Naive thymus-derived CD4-positive, alpha-beta T cell (primary cell): ENCODE data around the gene CTDSP2. TPM values are rescaled to one million over a fixed set of nuclear protein-coding genes. Genes with fewer than 3 reads are reported as not detected.

ENCODE experiments used
- ATAC-seq: fragments of 150-1000 bp; cut with Tn5 transposase; 2 replicates; pipeline ENCODE4 v1.10.0; 2021; ENCODE audit warnings: mild to moderate bottlenecking, moderate library complexity
- CTCF ChIA-PET: fragments of 350-600 bp; sonication (Branson Sonifier 250); formaldehyde crosslinking; loops from one replicate; lab custom pipeline; 2021; ENCODE audit warnings: antibody characterized with exemption; lab: Charles Lee
- POLR2A ChIA-PET: fragments of 350-600 bp; sonication (Branson Sonifier 250); formaldehyde crosslinking; loops from one replicate; lab custom pipeline; 2021; ENCODE audit warnings: antibody characterized with exemption, inconsistent platforms; lab: Charles Lee
- DNase-seq, 9 donors: peaks; one replicate each; pipeline versions ENCODE4 v3.0.0 to v3.0.0-alpha.2; 2020 to 2022; ENCODE audit warnings: mixed read lengths in 1 of 9
- H3K27ac ChIP-seq: one replicate; pipeline ENCODE4 v1.7.0; 2013; ENCODE audit warnings: mild to moderate bottlenecking, low read depth, low read length, moderate library complexity
- H3K27me3 ChIP-seq, 2 donors: one replicate each; pipeline ENCODE4 v1.7.0; 2013; ENCODE audit warnings: low read length in 2 of 2, mild to moderate bottlenecking in 2 of 2, moderate library complexity in 2 of 2; ENCODE audit not compliant: control insufficient read depth in 2 of 2, insufficient read depth in 2 of 2
- H3K36me3 ChIP-seq, 3 experiments: 1 replicate in 2 of 3; 2 replicates in 1 of 3; pipeline ENCODE4 v1.7.0; 2013; ENCODE audit warnings: low read length in 3 of 3, mild to moderate bottlenecking in 3 of 3, moderate library complexity in 1 of 3; ENCODE audit not compliant: insufficient read depth in 3 of 3, control insufficient read depth in 2 of 3
- H3K4me1 ChIP-seq, 2 donors: one replicate each; pipeline ENCODE4 v1.7.0; 2013; ENCODE audit warnings: low read length in 2 of 2, mild to moderate bottlenecking in 2 of 2, moderate library complexity in 1 of 2; ENCODE audit not compliant: control insufficient read depth in 2 of 2, insufficient read depth in 2 of 2
- H3K4me3 ChIP-seq: 2 replicates; pipeline ENCODE4 v1.7.0; 2013; ENCODE audit warnings: mild to moderate bottlenecking, low read length
- H3K9me3 ChIP-seq, 3 experiments: 1 replicate in 2 of 3; 2 replicates in 1 of 3; pipeline ENCODE4 v1.7.0; 2013; ENCODE audit warnings: low read length in 3 of 3; ENCODE audit not compliant: control insufficient read depth in 2 of 3
- H3K27ac Mint-ChIP-seq, 9 donors: one replicate each; pipeline ENCODE4 v1.8.0; 2020 to 2022; ENCODE audit warnings: mixed read lengths in 9 of 9, mild to moderate bottlenecking in 8 of 9, moderate library complexity in 5 of 9, inconsistent platforms in 2 of 9
- H3K27me3 Mint-ChIP-seq, 5 donors: one replicate each; pipeline ENCODE4 v1.8.0; 2021 to 2022; ENCODE audit warnings: mixed read lengths in 5 of 5, mild to moderate bottlenecking in 1 of 5
- H3K36me3 Mint-ChIP-seq, 5 donors: one replicate each; pipeline ENCODE4 v1.8.0; 2020 to 2022; ENCODE audit warnings: mixed read lengths in 5 of 5, mild to moderate bottlenecking in 3 of 5, inconsistent platforms in 1 of 5
- H3K4me1 Mint-ChIP-seq, 7 donors: one replicate each; pipeline ENCODE4 v1.8.0; 2020 to 2022; ENCODE audit warnings: mixed read lengths in 7 of 7, mild to moderate bottlenecking in 3 of 7, inconsistent platforms in 1 of 7
- H3K4me3 Mint-ChIP-seq, 10 donors: one replicate each; pipeline ENCODE4 v1.8.0; 2020 to 2022; ENCODE audit warnings: mild to moderate bottlenecking in 10 of 10, mixed read lengths in 10 of 10, moderate library complexity in 6 of 10, inconsistent platforms in 2 of 10
- H3K9me3 Mint-ChIP-seq, 11 donors: one replicate each; pipeline ENCODE4 v1.8.0; 2020 to 2022; ENCODE audit warnings: mixed read lengths in 11 of 11, mild to moderate bottlenecking in 4 of 11, inconsistent platforms in 1 of 11, moderate library complexity in 1 of 11
- intact Hi-C, 2 donors: fragments of 100-400 bp; cut with micrococcal nuclease; formaldehyde crosslinking; loops; one replicate each; pipeline ENCODE4 v1.15.1; 2023
- polyA plus RNA-seq, 2 donors: library from polyadenylated mRNA; unstranded; fragments of 300-500 nt; fragmentation: Illumina TruSeq; gene quantifications; one replicate each; pipeline ENCODE4 v1.2.3, GENCODE V29; 2021
- total RNA-seq, 6 experiments: library from RNA in 5 of 6; stranded (reverse) in 5 of 6; gene quantifications; 1 replicate in 5 of 6; 2 replicates in 1 of 6; pipeline ENCODE4 v1.2.3 and lab custom pipeline; 2021 to 2026

CTDSP2 gene
- total and polyA plus RNA-seq, 7 experiments from 2014 or later: 86.9 to 295 (median 130) TPM

- intact Hi-C loops: no loop called here
- H3K27me3 Mint-ChIP-seq: peaks cover 0 to 2% (median 0%) of the 10 kb centered on the region in 5 donors
- DNase-seq (no peak), ATAC-seq (peak; percentile 41)
- Histone ChIP-seq H3K4me3 (no peak overlapping the region), H3K4me1 (no peaks in the 10 kb centered on the region), H3K36me3 (no peaks in the 10 kb centered on the region), H3K27me3 (no peaks in the 10 kb centered on the region), H3K9me3 (no peaks in the 10 kb centered on the region), H3K27ac (no peak overlapping the region)
- POLR2A ChIA-PET: interaction anchor here (1.1 kb wide), 1 partner anchor 24 kb away, joined by 3 read pairs; no protein-coding TSS in a partner anchor
- H3K36me3 Mint-ChIP-seq: no peaks in the 10 kb centered on the region
- peaks cover 0 to 12% (median 3%) of the 10 kb centered on the region in 7 donors for H3K4me1 Mint-ChIP-seq
- H3K27ac Mint-ChIP-seq: peak overlapping the region in 1 of 9 donors; percentile 23
- CTCF ChIA-PET: no interaction called here
- peaks cover 0 to 2% (median 0%) of the 10 kb centered on the region in 11 donors for H3K9me3 Mint-ChIP-seq
- H3K4me3 Mint-ChIP-seq: no peak overlapping the region
These were observed 27.9 kb upstream of the CTDSP2 start for GRCh38 chr12:57874166-57875108.

- H3K36me3 Mint-ChIP-seq: no peaks in the 10 kb centered on the region
- peaks cover 0 to 12% (median 3%) of the 10 kb centered on the region in 7 donors for H3K4me1 Mint-ChIP-seq
- intact Hi-C loops: no loop called here
- H3K4me3 Mint-ChIP-seq: no peak overlapping the region
- ATAC-seq (no peak), DNase-seq (no peak)
- H3K27me3 ChIP-seq: no peaks in the 10 kb centered on the region
- no peaks in the 10 kb centered on the region for H3K36me3 ChIP-seq
- peaks cover 2 to 14% (median 6%) of the 10 kb centered on the region in 5 donors for H3K27me3 Mint-ChIP-seq
- CTCF ChIA-PET: no interaction called here
- H3K9me3 ChIP-seq: no peaks in the 10 kb centered on the region
- no peak overlapping the region for H3K27ac ChIP-seq
- no peak overlapping the region for H3K4me3 ChIP-seq
- H3K9me3 Mint-ChIP-seq: peaks cover 0 to 2% (median 0%) of the 10 kb centered on the region in 11 donors
- no peaks in the 10 kb centered on the region for H3K4me1 ChIP-seq
- H3K27ac Mint-ChIP-seq: no peak overlapping the region
- POLR2A ChIA-PET: interaction anchor here (0.8 kb wide), 1 partner anchor 29 kb away, joined by 3 read pairs; no protein-coding TSS in a partner anchor
These were observed 25.8 kb upstream of the CTDSP2 start for GRCh38 chr12:57872362-57872761.

GRCh38 chr12:57869927-57870318 is 23.4 kb upstream of the CTDSP2 start:
- DNase-seq (no peak), ATAC-seq (no peak)
- Mint-ChIP-seq H3K4me3 (no peak overlapping the region), H3K4me1 (peaks cover 2 to 12% (median 5%) of the 10 kb centered on the region in 7 donors), H3K36me3 (no peaks in the 10 kb centered on the region), H3K27me3 (peaks cover under 1 to 19% (median 10%) of the 10 kb centered on the region in 5 donors), H3K9me3 (peaks cover 0 to 2% (median 0%) of the 10 kb centered on the region in 11 donors), H3K27ac (no peak overlapping the region)
- Histone ChIP-seq H3K9me3 (no peaks in the 10 kb centered on the region), H3K36me3 (no peaks in the 10 kb centered on the region), H3K4me1 (no peaks in the 10 kb centered on the region), H3K27me3 (no peaks in the 10 kb centered on the region), H3K4me3 (no peak overlapping the region), H3K27ac (no peak overlapping the region)
- CTCF ChIA-PET: interaction anchor here (0.6 kb wide), 1 partner anchor 797 kb away, joined by 5 read pairs; no protein-coding TSS in a partner anchor
- intact Hi-C loops: no loop called here
- POLR2A ChIA-PET: no interaction called here

GRCh38 chr12:57869298-57869926 is 22.9 kb upstream of the CTDSP2 start:
- intact Hi-C loops: no loop called here
- ChIA-PET CTCF (interaction anchor here (0.6 kb wide), 1 partner anchor 796 kb away, joined by 5 read pairs; no protein-coding TSS in a partner anchor), POLR2A (no interaction called here)
- H3K27me3 ChIP-seq: no peaks in the 10 kb centered on the region
- no peaks in the 10 kb centered on the region for H3K9me3 ChIP-seq
- Mint-ChIP-seq H3K9me3 (peaks cover 0 to 2% (median 0%) of the 10 kb centered on the region in 11 donors), H3K27ac (peak overlapping the region in 1 of 9 donors; percentile 31), H3K36me3 (no peaks in the 10 kb centered on the region), H3K4me3 (no peak overlapping the region), H3K4me1 (peaks cover 2 to 10% (median 9%) of the 10 kb centered on the region in 7 donors), H3K27me3 (peaks cover 5 to 19% (median 10%) of the 10 kb centered on the region in 5 donors)
- ATAC-seq: no peak
- no peak overlapping the region for H3K27ac ChIP-seq
- no peak for DNase-seq
- H3K36me3 ChIP-seq: no peaks in the 10 kb centered on the region
- no peak overlapping the region for H3K4me3 ChIP-seq
- H3K4me1 ChIP-seq: no peaks in the 10 kb centered on the region

GRCh38 chr12:57868851-57869268 is 22.3 kb upstream of the CTDSP2 start:
- intact Hi-C loops: no loop called here
- Mint-ChIP-seq H3K4me3 (no peak overlapping the region), H3K27me3 (peaks cover 8 to 19% (median 11%) of the 10 kb centered on the region in 5 donors), H3K4me1 (peaks cover 2 to 10% (median 9%) of the 10 kb centered on the region in 7 donors), H3K36me3 (no peaks in the 10 kb centered on the region), H3K9me3 (peaks cover 0 to 2% (median 0%) of the 10 kb centered on the region in 11 donors), H3K27ac (no peak overlapping the region)
- Histone ChIP-seq H3K4me3 (no peak overlapping the region), H3K36me3 (no peaks in the 10 kb centered on the region), H3K27me3 (no peaks in the 10 kb centered on the region), H3K9me3 (no peaks in the 10 kb centered on the region), H3K27ac (no peak overlapping the region), H3K4me1 (no peaks in the 10 kb centered on the region)
- CTCF ChIA-PET: interaction anchor here (0.8 kb wide), 1 partner anchor 16 kb away, joined by 3 read pairs; no protein-coding TSS in a partner anchor
- POLR2A ChIA-PET: no interaction called here
- no peak for DNase-seq
- no peak for ATAC-seq

GRCh38 chr12:57868221-57868620 is 21.7 kb upstream of the CTDSP2 start:
- H3K36me3 Mint-ChIP-seq: no peaks in the 10 kb centered on the region
- H3K27me3 Mint-ChIP-seq: peaks cover 8 to 19% (median 14%) of the 10 kb centered on the region in 5 donors
- DNase-seq: no peak
- no peak overlapping the region for H3K27ac ChIP-seq
- intact Hi-C loops: no loop called here
- peak overlapping the region in 1 of 9 donors; percentile 57 for H3K27ac Mint-ChIP-seq
- peaks cover 0 to 2% (median 0%) of the 10 kb centered on the region in 11 donors for H3K9me3 Mint-ChIP-seq
- POLR2A ChIA-PET: no interaction called here
- no peaks in the 10 kb centered on the region for H3K27me3 ChIP-seq
- H3K4me1 ChIP-seq: no peaks in the 10 kb centered on the region
- H3K4me3 Mint-ChIP-seq: no peak overlapping the region
- H3K4me3 ChIP-seq: no peak overlapping the region
- H3K4me1 Mint-ChIP-seq: peaks cover 2 to 10% (median 9%) of the 10 kb centered on the region in 7 donors
- ATAC-seq: no peak
- CTCF ChIA-PET: interaction anchor here (0.8 kb wide), 1 partner anchor 15 kb away, joined by 3 read pairs; no protein-coding TSS in a partner anchor
- H3K9me3 ChIP-seq: no peaks in the 10 kb centered on the region
- H3K36me3 ChIP-seq: no peaks in the 10 kb centered on the region
